ENCODE results near the gene NCOR2. TPM values are rescaled to one million over a fixed set of nuclear protein-coding genes. Genes with fewer than 3 reads are reported as not detected.

Gene NCOR2
- total RNA-seq, 1 donor from 2014 or later, result 134 TPM

DNA sequence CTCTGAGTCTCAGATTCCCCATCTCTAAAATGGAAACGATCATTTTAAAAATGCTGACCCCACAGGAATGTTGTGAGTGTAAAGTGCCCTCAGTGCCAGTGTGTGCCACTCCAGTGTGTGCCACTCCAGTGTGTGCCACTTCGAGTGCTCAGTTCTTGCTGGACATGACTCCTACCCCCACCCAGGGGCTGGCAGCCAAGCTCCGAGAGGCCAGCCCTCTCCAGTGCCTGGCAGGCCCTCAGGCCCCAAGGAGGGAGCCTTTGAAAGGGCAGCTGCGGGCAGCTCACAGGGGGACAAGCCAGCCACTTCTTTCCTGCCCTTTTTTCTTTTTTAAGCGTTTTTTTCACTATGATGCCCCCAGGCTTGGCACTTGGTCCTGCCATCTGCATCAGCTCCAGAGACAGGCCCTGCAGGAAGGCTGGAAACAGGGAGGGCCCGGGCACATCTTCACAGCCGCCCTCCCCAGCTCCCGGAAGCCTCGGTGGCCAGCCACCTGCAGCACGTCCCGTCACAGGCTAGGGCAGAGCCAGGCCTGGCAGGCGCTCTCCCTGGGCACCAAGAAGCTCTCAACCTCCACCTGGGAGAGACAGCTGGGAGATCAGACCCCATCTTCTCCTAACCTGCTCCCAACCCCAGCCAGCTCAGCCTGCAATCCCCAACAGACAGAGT lies 29.8 kb downstream of the NCOR2 start:
- DNase-seq (ENCODE audit: missing footprints) (no peak), ATAC-seq (peak; percentile 61)
- intact Hi-C loops (cut with DNase I), result no loop called here

DNA sequence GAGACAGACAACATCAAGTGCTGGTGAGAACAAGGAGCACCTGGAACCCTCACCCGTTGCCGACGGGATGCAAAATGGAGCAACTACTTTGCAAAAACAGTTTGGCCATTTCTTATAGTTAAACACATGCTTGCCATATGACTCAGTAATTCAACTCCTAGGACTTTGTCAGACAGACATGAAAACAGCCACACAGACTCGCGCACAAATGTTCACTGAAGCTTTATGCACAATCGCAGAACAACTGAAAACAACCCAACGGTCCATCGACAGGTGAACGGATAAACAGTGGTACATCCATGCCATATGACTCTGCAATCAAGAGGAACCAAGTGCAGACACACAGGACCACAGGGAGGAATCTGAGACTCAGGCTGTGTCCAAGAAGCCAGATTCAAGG lies 30.8 kb downstream of the NCOR2 start:
- intact Hi-C loops (cut with DNase I), result no loop called here
- ATAC-seq (no peak), DNase-seq (ENCODE audit: missing footprints) (no peak)

GRCh38 chr12:124534776-124535740 lies 32.4 kb downstream of the NCOR2 start:
- DNase-seq (ENCODE audit: missing footprints) (no peak), ATAC-seq (no peak)
- intact Hi-C loops (cut with DNase I), result no loop called here

DNA sequence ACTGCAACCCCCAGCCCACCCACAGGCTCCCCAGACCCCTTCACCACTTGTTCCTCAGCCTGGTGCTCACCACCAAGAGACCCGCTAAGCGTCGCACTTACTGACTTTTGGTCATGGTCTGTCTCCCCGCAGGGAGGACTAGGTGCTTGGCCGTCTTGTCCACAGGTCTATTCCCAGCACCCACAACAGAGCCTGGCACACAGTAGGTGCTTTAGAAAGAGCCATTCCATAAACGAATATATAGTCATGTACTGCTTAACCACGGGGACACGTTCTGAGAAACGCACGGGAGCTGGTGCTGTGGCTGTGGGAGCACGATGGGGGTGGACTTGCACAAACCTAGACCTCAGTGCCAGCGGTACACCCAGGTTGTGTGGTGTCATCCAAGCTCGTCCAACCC lies 34.0 kb downstream of the NCOR2 start:
- intact Hi-C loops (cut with DNase I), result no loop called here
- DNase-seq (ENCODE audit: missing footprints) (no peak), ATAC-seq (no peak)

GRCh38 chr12:124532967-124533366 lies 34.4 kb downstream of the NCOR2 start:
- DNase-seq (ENCODE audit: missing footprints) (no peak), ATAC-seq (no peak)
- intact Hi-C loops (cut with DNase I), result no loop called here

- ATAC-seq, result no peak
- intact Hi-C loops (cut with DNase I), result no loop called here
- no peak for DNase-seq (ENCODE audit: missing footprints)
Measured at GRCh38 chr12:124532331-124532750, 35.1 kb downstream of the NCOR2 start.

DNA sequence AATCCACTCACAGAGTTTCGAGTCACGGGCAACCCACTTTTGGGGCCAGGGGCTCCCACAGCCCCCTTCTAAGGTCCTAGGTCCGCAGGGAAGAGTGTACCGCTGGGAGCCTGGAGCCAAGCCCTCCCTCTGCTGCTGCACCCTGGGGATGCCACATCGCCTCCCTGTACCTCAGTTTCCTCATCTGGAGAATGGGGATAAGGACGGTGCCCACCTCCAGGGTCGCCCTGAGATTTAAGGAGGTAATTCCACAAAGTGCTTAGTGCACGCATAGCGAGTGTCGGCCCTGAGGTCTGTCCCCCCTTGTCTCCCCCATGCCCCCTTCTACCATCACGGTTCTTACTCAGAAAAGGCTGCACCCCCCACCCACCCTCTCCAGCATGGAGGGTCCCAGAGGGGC lies 35.5 kb downstream of the NCOR2 start:
- DNase-seq (ENCODE audit: missing footprints) (no peak), ATAC-seq (no peak)
- intact Hi-C loops (cut with DNase I), result no loop called here

GRCh38 chr12:124531281-124531745 lies 36.1 kb downstream of the NCOR2 start:
- intact Hi-C loops (cut with DNase I), result no loop called here
- peak; percentile 37 for ATAC-seq
- DNase-seq (ENCODE audit: missing footprints), result peak; percentile 67

GRCh38 chr12:124530637-124531263 lies 36.7 kb downstream of the NCOR2 start:
- DNase-seq (ENCODE audit: missing footprints) (no peak), ATAC-seq (peak; percentile 16)
- intact Hi-C loops (cut with DNase I), result no loop called here

- ATAC-seq, result no peak
- intact Hi-C loops (cut with DNase I), result no loop called here
Measured at GRCh38 chr12:124529565-124530276, 37.7 kb downstream of the NCOR2 start.

DNA sequence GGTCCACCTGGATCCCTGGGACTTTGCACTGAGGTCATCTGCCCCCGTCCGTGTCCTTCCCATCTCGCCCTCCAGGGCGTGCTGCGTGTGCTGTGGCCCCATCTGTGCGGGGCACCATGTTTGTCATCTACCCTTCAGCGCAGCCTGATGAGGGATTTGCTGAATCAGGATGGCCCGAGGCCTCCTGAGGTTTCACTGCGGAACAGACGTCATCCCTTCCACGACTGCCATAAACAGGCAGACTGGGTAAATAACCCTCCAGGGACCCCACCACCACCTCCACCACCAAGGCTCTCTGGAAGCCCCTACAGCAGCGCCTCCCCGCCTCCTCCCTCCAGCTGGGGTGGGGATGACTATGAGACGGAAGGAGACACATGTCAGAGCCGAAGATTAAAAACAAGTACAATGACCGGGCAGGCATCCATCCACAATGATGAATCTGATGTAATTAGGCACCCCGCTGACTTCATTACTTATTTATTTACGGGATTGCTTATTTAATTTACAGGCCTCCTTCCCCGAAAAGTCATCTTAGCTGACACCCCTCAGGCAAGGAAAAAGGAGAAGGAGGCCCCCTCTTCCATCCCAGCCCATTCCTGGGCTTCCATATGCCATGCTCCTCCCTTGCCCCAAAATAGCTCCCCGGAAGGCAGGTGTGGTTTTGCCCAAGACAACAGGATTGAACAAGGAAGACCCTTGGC lies 39.4 kb downstream of the NCOR2 start:
- intact Hi-C loops (cut with DNase I), result no loop called here
- ATAC-seq, result peak; percentile 9
- DNase-seq (ENCODE audit: missing footprints), result no peak

More at GRCh38 chr12:124529565-124530276, 37.7 kb downstream of the NCOR2 start:
- no peak for DNase-seq (ENCODE audit: missing footprints)

GRCh38 chr12:124525927-124526692 lies 41.3 kb downstream of the NCOR2 start:
- intact Hi-C loops (cut with DNase I), result no loop called here
- DNase-seq (ENCODE audit: missing footprints), result peak; percentile 9
- no peak for ATAC-seq

DNA sequence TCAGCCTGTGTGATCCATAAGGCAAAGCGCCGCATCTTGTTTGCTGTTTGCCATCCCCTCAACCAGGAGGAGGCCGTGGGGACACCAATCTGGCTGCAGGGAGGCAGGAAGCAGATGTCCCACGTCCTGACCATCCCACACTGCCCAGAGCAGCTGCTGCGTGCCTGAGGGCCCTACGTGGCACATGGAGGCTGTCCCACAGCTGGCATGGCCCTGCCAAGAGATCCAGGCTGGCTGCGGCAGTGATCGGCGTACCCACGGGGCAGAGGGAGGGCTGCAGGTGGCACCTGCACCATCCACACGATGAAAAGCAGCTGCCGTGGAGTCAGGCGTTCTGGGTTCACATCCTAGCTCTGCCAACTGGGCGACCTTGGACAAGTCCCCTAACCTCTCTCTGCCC lies 42.0 kb downstream of the NCOR2 start:
- ATAC-seq (peak; percentile 51), DNase-seq (ENCODE audit: missing footprints) (no peak)
- intact Hi-C loops (cut with DNase I), result no loop called here

DNA sequence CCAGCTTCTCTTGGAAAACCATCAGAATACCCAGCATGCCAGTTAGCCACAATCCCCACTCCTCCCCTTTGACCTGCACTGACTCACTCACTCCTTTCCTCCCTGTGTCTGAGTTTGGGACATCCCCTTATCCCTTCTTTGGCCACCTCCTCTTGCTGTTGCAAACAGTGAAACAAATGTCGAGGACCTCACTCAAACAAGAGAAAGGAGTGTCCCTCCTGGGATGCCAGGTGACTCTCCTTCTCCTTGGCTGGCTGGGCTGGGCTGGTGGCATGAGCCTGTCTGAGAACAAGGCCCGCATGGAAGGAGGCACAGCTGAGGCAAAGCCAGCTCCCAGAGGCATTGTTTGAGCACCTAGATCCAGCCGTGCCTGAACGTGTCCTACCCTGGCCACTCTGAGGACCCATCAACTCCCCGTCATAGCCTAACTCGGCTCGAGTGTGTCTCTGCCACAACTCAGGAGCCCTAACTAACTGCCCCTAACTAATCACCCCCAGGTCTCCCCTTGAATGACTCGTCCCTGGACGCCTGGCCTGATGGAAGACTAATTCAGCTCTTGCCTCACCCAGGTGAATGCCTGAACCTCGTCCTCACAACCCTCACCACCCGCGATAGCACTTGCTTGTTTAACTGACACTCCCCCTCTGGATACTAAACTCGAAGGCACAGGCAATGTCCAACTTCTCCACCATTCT lies 43.0 kb downstream of the NCOR2 start:
- intact Hi-C loops (cut with DNase I), result no loop called here
- no peak for ATAC-seq
- DNase-seq (ENCODE audit: missing footprints), result no peak

- DNase-seq (ENCODE audit: missing footprints) (no peak), ATAC-seq (no peak)
- intact Hi-C loops (cut with DNase I), result no loop called here
Measured at GRCh38 chr12:124523071-124523470, 44.3 kb downstream of the NCOR2 start.

GRCh38 chr12:124520907-124521306 lies 46.5 kb downstream of the NCOR2 start:
- intact Hi-C loops (cut with DNase I), result no loop called here
- peak; percentile 46 for DNase-seq (ENCODE audit: missing footprints)
- no peak for ATAC-seq

- ATAC-seq (no peak), DNase-seq (ENCODE audit: missing footprints) (peak; percentile 74)
- intact Hi-C loops (cut with DNase I), result no loop called here
Measured at GRCh38 chr12:124520265-124520701, 47.1 kb downstream of the NCOR2 start.
